ENCODE data around the gene CCL1. TPM values are rescaled to one million over a fixed set of nuclear protein-coding genes. Genes with fewer than 3 reads are reported as not detected.

CCL1 gene
- total and polyA plus RNA-seq, 10 of the 15 experiments (the other 5 are each of a cell fraction or from before 2014, with no cell fraction given) = 0.14 to 1.8 (median 0.40) TPM; not detected in 3

- WGBS (ENCODE audit: insufficient coverage, insufficient replicate concordance, low lambda C conversion rate, missing lambda C conversion rate) = no CpG with 5 or more reads among the region's 1 CpG
- FAIRE-seq (no peak), ATAC-seq (no peak), DNase-seq (ENCODE audit: low read depth, low spot score) (no peak)
- intact Hi-C loops (cut with micrococcal nuclease; ENCODE audit: unreplicated experiment) = no loop called here
- no peak overlapping the region for H3K4me3 ChIP-seq
- TF ChIP-seq SREBF2 (IDR thresholded peaks at IDR 0.05; ENCODE audit: low read length) (no peak), SUPT20H (IDR thresholded peaks at IDR 0.05; ENCODE audit: borderline replicate concordance, control insufficient read depth, low read depth, low read length) (no peak), BACH1 (IDR thresholded peaks at IDR 0.05; ENCODE audit: borderline replicate concordance) (no peak), TCF7 (IDR thresholded peaks at IDR 0.05; ENCODE audit: borderline replicate concordance) (no peak), FOXM1 (IDR thresholded peaks at IDR 0.05; ENCODE audit: low read depth, low read length) (no peak), BHLHE40 (IDR thresholded peaks at IDR 0.05; ENCODE audit: borderline replicate concordance in 1 of 2, low read depth in 2 of 2, low read length in 1 of 2) (no peak), SIN3A (IDR thresholded peaks at IDR 0.05; ENCODE audit: low read depth, low read length) (no peak), RELA (IDR thresholded peaks at IDR 0.05; ENCODE audit: borderline replicate concordance, partially characterized antibody) (no peak), CBX5 (IDR thresholded peaks at IDR 0.05; ENCODE audit: low read depth) (no peak), SIX5 (IDR thresholded peaks at IDR 0.05; ENCODE audit: low read depth, low read length, severe bottlenecking) (no peak), RELB (IDR thresholded peaks at IDR 0.05; ENCODE audit: low read depth) (no peak), RUNX3 (IDR thresholded peaks at IDR 0.05; ENCODE audit: low read length) (no peak)
- RAD21 ChIA-PET (ENCODE audit: unreplicated experiment) = no interaction called here
- BruUV-seq (replicated peaks) = no TSS peak
- no peak overlapping the region for H2AFZ ChIP-seq (ENCODE audit: control insufficient read depth, low read depth, low read length)
- in situ Hi-C loops (cut with MboI) = no loop called here
- POLR2A ChIA-PET = no interaction called here
- no peaks in the 10 kb centered on the region for H3K36me3 ChIP-seq (ENCODE audit: control insufficient read depth in 2 of 2, insufficient read depth in 2 of 2, low read length in 1 of 2)
- H3K27ac ChIP-seq (ENCODE audit: control insufficient read depth, insufficient read depth) = no peak overlapping the region
- peaks cover 2 to 18% of the 10 kb centered on the region in 2 experiments for H3K27me3 ChIP-seq (replicated peaks in 1 of 2; ENCODE audit: control insufficient read depth in 2 of 2, insufficient read depth in 2 of 2, low read length in 1 of 2)
- no peaks in the 10 kb centered on the region for H3K79me2 ChIP-seq (ENCODE audit: control insufficient read depth, insufficient read depth, low read length)
- no peak overlapping the region for H3K4me2 ChIP-seq (ENCODE audit: control insufficient read depth, insufficient read depth)
- peaks cover 11% of the 10 kb centered on the region for H3K4me1 ChIP-seq (ENCODE audit: control insufficient read depth, insufficient read depth, low read length)
- no peaks in the 10 kb centered on the region for H4K20me1 ChIP-seq (ENCODE audit: control insufficient read depth, insufficient read depth)
- no peaks in the 10 kb centered on the region for H3K9me3 ChIP-seq (replicated peaks; ENCODE audit: control insufficient read depth, insufficient read depth, low read length)
- CTCF ChIA-PET = interaction anchor here (1.2 kb wide), 1 partner anchor 8 kb away, joined by 4 read pairs; no protein-coding TSS in a partner anchor
- H3K9ac ChIP-seq (ENCODE audit: control insufficient read depth, insufficient read depth, low read length) = no peak overlapping the region
- SMC1A ChIA-PET (ENCODE audit: uncharacterized antibody, unreplicated experiment) = no interaction called here
Measured at GRCh38 chr17:34366010-34366409, 3.0 kb upstream of the CCL1 start.

All from GM12878 (cell line).